HepG2 (cell line): ENCODE results near the gene ALDH1A1. TPM values are rescaled to one million over a fixed set of nuclear protein-coding genes. Genes with fewer than 3 reads are reported as not detected.

ENCODE experiments used
- ATAC-seq: fragments of 200-7000 bp; cut with Tn5 transposase; 3 replicates; pipeline ENCODE4 v1.9.1; 2020; ENCODE audit warnings: mild to moderate bottlenecking, moderate library complexity
- BruUV-seq: library from RNA; stranded (reverse); fragments of 400-500 nt; replicated peaks from 2 replicates; lab custom pipeline; 2021; lab: Mats Ljungman, UMichigan
- CTCF ChIA-PET: fragments of 300-600 bp; formaldehyde crosslinking; extraction: SDS; loops from one replicate; lab custom pipeline; 2021; ENCODE audit warnings: low total read pairs, inconsistent platforms, low intra/inter-chr PET ratio; lab: Yijun Ruan, JAX
- POLR2A ChIA-PET: fragments of 350-600 bp; sonication (Branson Sonifier 250); formaldehyde crosslinking; loops from one replicate; lab custom pipeline; 2020; ENCODE audit warnings: antibody characterized with exemption, inconsistent platforms; lab: Yijun Ruan, JAX
- DNase-seq: peaks from one replicate; pipeline ENCODE4 v3.0.0-alpha.2; 2015; ENCODE audit warnings: low spot score
- FAIRE-seq: peaks from 3 replicates; lab custom pipeline; 2011; peaks lifted over from hg19 to GRCh38; lab: Jason Lieb, UNC
- H2AFZ ChIP-seq: one replicate; pipeline ENCODE4 v1.6.1; 2011; ENCODE audit warnings: low read length, inconsistent platforms
- H3K27ac ChIP-seq: fragments of 300-600 bp; 3 replicates; pipeline ENCODE4 v1.8.0; 2011; ENCODE audit warnings: mixed run types, mild to moderate bottlenecking, mixed read lengths, low read length, inconsistent platforms; ENCODE audit not compliant: insufficient read depth; ENCODE audit errors: extremely low read length
- H3K27me3 ChIP-seq, 2 experiments: fragments of 200-600 bp in 1 of 2; 2 replicates in 1 of 2; 3 replicates in 1 of 2; pipeline versions ENCODE4 v1.6.0 to v1.8.0; 2011; ENCODE audit warnings: low read length in 2 of 2, mild to moderate bottlenecking in 2 of 2, moderate library complexity in 2 of 2, inconsistent platforms in 1 of 2; ENCODE audit not compliant: insufficient read depth in 2 of 2, control insufficient read depth in 1 of 2
- H3K36me3 ChIP-seq, 2 experiments: fragments of 200-600 bp in 1 of 2; replicated peaks in 1 of 2; 2 replicates in 1 of 2; 3 replicates in 1 of 2; pipeline versions ENCODE4 v1.5.1 to v1.8.0; 2011; ENCODE audit warnings: low read length in 2 of 2, inconsistent platforms in 1 of 2; ENCODE audit not compliant: insufficient read depth in 2 of 2, control insufficient read depth in 1 of 2
- H3K4me1 ChIP-seq: 2 replicates; pipeline ENCODE4 v1.5.1; 2012; ENCODE audit warnings: low read length, inconsistent platforms; ENCODE audit not compliant: insufficient read depth
- H3K4me2 ChIP-seq: 2 replicates; pipeline ENCODE4 v1.6.0; 2011; ENCODE audit warnings: low read depth, low read length, inconsistent platforms
- H3K4me3 ChIP-seq, 3 experiments: fragments of 200-600 bp in 1 of 3; sonication (generic), shearing (Covaris generic) in 1 of 3; replicated peaks in 1 of 3; 2 replicates each; pipeline ENCODE4 v1.5.1; 2011 to 2016; ENCODE audit warnings: low read length in 3 of 3, inconsistent platforms in 2 of 3, low read depth in 2 of 3, mild to moderate bottlenecking in 2 of 3, control low read depth in 1 of 3, mixed read lengths in 1 of 3; ENCODE audit not compliant: insufficient read depth in 1 of 3
- H3K79me2 ChIP-seq: one replicate; pipeline ENCODE4 v1.6.1; 2011; ENCODE audit warnings: low read length, inconsistent platforms; ENCODE audit not compliant: insufficient read depth
- H3K9ac ChIP-seq: 2 replicates; pipeline ENCODE4 v1.6.0; 2011; ENCODE audit warnings: mild to moderate bottlenecking, low read depth, low read length, inconsistent platforms; ENCODE audit not compliant: insufficient read depth
- H3K9me3 ChIP-seq: 2 replicates; pipeline ENCODE4 v1.5.1; 2012; ENCODE audit warnings: mild to moderate bottlenecking, low read length
- H4K20me1 ChIP-seq: 2 replicates; pipeline ENCODE4 v1.6.0; 2011; ENCODE audit warnings: inconsistent platforms, mild to moderate bottlenecking, low read length, moderate library complexity; ENCODE audit not compliant: insufficient read depth
- RBM22 ChIP-seq: fragments of 200-400 bp; formaldehyde crosslinking; optimal IDR thresholded peaks from 2 replicates; pipeline ENCODE3; 2017; ENCODE audit warnings: mild to moderate bottlenecking, low read length, moderate library complexity
- ZFX ChIP-seq: sonication (generic); formaldehyde crosslinking; IDR thresholded peaks from 2 replicates; pipeline ENCODE4 v1.4.0; 2020; ENCODE audit warnings: mild to moderate bottlenecking, low read depth, missing genetic modification reagents, moderate library complexity
- ZMYM3 ChIP-seq: sonication (generic); formaldehyde crosslinking; IDR thresholded peaks from 2 replicates; pipeline ENCODE4 v1.5.1; 2020; ENCODE audit warnings: mild to moderate bottlenecking, missing genetic modification reagents
- ZNF562 ChIP-seq: sonication (generic); formaldehyde crosslinking; IDR thresholded peaks from 2 replicates; pipeline ENCODE4 v1.8.0; 2022; ENCODE audit warnings: missing genetic modification reagents, borderline replicate concordance
- ZNF747 ChIP-seq: sonication (generic); formaldehyde crosslinking; IDR thresholded peaks from 2 replicates; pipeline ENCODE4 v1.8.1; 2023; ENCODE audit warnings: missing genetic modification reagents, mild to moderate bottlenecking, borderline replicate concordance
- WGBS: methylation state at CpG from one replicate; pipeline ENCODE4 v1.1.6; 2017; ENCODE audit warnings: low lambda C conversion rate; 5-methylcytosine and 5-hydroxymethylcytosine counted together
- in situ Hi-C: cut with HindIII; loops from 2 replicates; pipeline ENCODE4 v1.10.0; 2017; ENCODE audit warnings: low pct_unique_long_range_greater_than_20kb; ENCODE audit not compliant: extremely low pct_ligation_motif_present
- intact Hi-C: fragments of 100-400 bp; cut with micrococcal nuclease; formaldehyde crosslinking; loops from one replicate; pipeline ENCODE4 v1.10.0; 2022; ENCODE audit not compliant: unreplicated experiment
- polyA plus RNA-seq, 8 experiments: library from polyadenylated mRNA; depleted of rRNA in 3 of 8; stranded (reverse) in 7 of 8; unstranded in 1 of 8; fragments of >200 nt; fragmentation: Illumina TruSeq in 4 of 8; extraction: Trizol in 4 of 8; gene quantifications; 2 replicates each; pipeline versions ENCODE4 v1.2.1 to v1.2.3, GENCODE V29; 2011 to 2016; ENCODE audit warnings: low read depth in 4 of 8, missing spikeins in 1 of 8, mixed read lengths in 1 of 8; ENCODE audit not compliant: insufficient read depth in 1 of 8
- total RNA-seq, 5 experiments: library from RNA; depleted of rRNA; stranded (reverse); fragments of >200 nt; fragmentation: Illumina TruSeq; extraction: Trizol; gene quantifications; 2 replicates each; pipeline ENCODE4 v1.2.3, GENCODE V29; 2016; ENCODE audit warnings: low read depth in 1 of 5

ALDH1A1 gene
- total and polyA plus RNA-seq, 2 of the 13 experiments (the other 11 are each of a cell fraction or from before 2014, with no cell fraction given), result 88.2 to 439 TPM

GRCh38 chr9:72914750-72915149 is 38.1 kb downstream of the ALDH1A1 start (continued):
- TF ChIP-seq ZNF747 (CRISPR knock-in tag) (no peak), ZMYM3 (CRISPR knock-in tag) (no peak), ZNF562 (CRISPR knock-in tag) (no peak)

DNA sequence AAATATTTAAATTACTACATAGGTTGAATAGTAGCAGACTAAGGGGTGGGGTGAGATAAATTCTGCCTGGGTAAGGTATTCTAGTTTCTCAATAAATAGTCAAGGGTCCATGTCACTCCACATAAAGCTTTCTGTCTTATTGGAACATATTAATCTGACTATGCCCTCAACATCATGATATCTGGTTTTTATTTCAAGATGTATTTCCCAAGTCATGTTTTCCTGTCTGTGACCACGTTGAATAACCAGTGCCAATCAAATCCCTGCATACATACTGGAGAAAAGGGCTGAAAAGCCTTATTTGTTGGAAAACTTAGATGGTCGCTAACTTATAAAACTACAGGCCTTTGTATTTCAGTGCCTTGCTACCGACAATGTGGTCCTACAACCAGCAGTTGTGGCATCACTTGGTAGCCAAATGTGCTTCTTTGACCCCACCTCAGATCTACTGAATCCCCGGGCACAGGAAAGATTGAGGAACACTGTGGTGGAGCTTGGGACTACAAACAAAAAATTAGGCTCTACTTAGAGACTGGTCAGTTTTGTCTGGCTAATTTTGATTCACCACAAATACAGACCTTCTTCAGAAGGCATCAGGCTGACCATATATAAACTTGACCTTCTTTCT is 39.4 kb downstream of the ALDH1A1 start:
- no peak for DNase-seq
- H4K20me1 ChIP-seq, result no peaks in the 10 kb centered on the region
- H3K4me2 ChIP-seq, result no peak overlapping the region
- in situ Hi-C loops (no loop called here), intact Hi-C loops (no loop called here)
- 94% methylated on average over 4 of the region's 4 CpGs for WGBS
- H2AFZ ChIP-seq, result no peak overlapping the region
- H3K9me3 ChIP-seq, result no peaks in the 10 kb centered on the region
- H3K36me3 ChIP-seq, result peaks cover 11 to 65% of the 10 kb centered on the region in 2 experiments; a peak in 4 of 5 replicates
- no peak overlapping the region for H3K4me3 ChIP-seq
- ChIA-PET POLR2A (no interaction called here), CTCF (no interaction called here)
- no peaks in the 10 kb centered on the region for H3K27me3 ChIP-seq
- no peaks in the 10 kb centered on the region for H3K79me2 ChIP-seq
- no peak for FAIRE-seq
- peak; percentile 78 for TF ChIP-seq RBM22
- TF ChIP-seq ZFX (CRISPR knock-in tag), result no peak
- no peaks in the 10 kb centered on the region for H3K4me1 ChIP-seq
- H3K27ac ChIP-seq, result no peak overlapping the region
- ATAC-seq, result no peak
- BruUV-seq, result TSS peak; percentile 0
- no peak overlapping the region for H3K9ac ChIP-seq
